M059J (cell line): ENCODE measurements around the gene TESK2. TPM values are rescaled to one million over a fixed set of nuclear protein-coding genes. Genes with fewer than 3 reads are reported as not detected.
A peak's percentile ranks its signal among the peaks of the same experiment; 100 is the strongest.
"Not testable (repeated sequence)": the region's sequence is repeated elsewhere in the genome, so short reads cannot be mapped to it uniquely, and the experiment has no call there.

Experiments used
- DNase-seq: peaks from one replicate; pipeline ENCODE4 v3.0.0-alpha.2; 2012; ENCODE audit warnings: low read depth
- total RNA-seq: library from RNA; depleted of rRNA; stranded (reverse); fragments of >200 nt; shearing (Covaris generic); gene quantifications from 2 replicates; pipeline ENCODE4 v1.2.3, GENCODE V29; 2014

TESK2 gene
- total RNA-seq, 1 experiment from 2014 or later, result 3.4 TPM

- no peak for DNase-seq
Measured at GRCh38 chr1:45473302-45473701, 17.7 kb downstream of the TESK2 start.

GRCh38 chr1:45470306-45470798, 20.6 kb downstream of the TESK2 start:
- DNase-seq, result no peak

GRCh38 chr1:45467353-45467752, 23.6 kb downstream of the TESK2 start:
- not testable (repeated sequence) for DNase-seq

GRCh38 chr1:45465277-45465676, 25.7 kb downstream of the TESK2 start:
- DNase-seq, result no peak

- DNase-seq, result peak; percentile 3
Measured at GRCh38 chr1:45458894-45459293, 32.1 kb downstream of the TESK2 start.

GRCh38 chr1:45456531-45456930, 34.4 kb downstream of the TESK2 start:
- no peak for DNase-seq

- no peak for DNase-seq
Measured at GRCh38 chr1:45455162-45455561, 35.8 kb downstream of the TESK2 start.

GRCh38 chr1:45454464-45454863, 36.5 kb downstream of the TESK2 start:
- no peak for DNase-seq

GRCh38 chr1:45452503-45452902, 38.5 kb downstream of the TESK2 start:
- DNase-seq, result no peak

GRCh38 chr1:45448357-45448756, 42.6 kb downstream of the TESK2 start:
- DNase-seq, result no peak

GRCh38 chr1:45446950-45447672, 43.9 kb downstream of the TESK2 start:
- DNase-seq, result no peak

- DNase-seq, result no peak
Measured at GRCh38 chr1:45446530-45446929, 44.4 kb downstream of the TESK2 start.

- DNase-seq, result no peak
Measured at GRCh38 chr1:45444609-45445131, 46.3 kb downstream of the TESK2 start.

- DNase-seq, result no peak
Measured at GRCh38 chr1:45443580-45444446, 47.1 kb downstream of the TESK2 start.

- DNase-seq, result peak; percentile 71
Measured at GRCh38 chr1:45442272-45442671, 48.7 kb downstream of the TESK2 start.

GRCh38 chr1:45437323-45437722, 53.6 kb downstream of the TESK2 start:
- no peak for DNase-seq

- DNase-seq, result no peak
Measured at GRCh38 chr1:45430490-45430889, 60.5 kb downstream of the TESK2 start.

GRCh38 chr1:45429561-45430159, 61.3 kb downstream of the TESK2 start:
- no peak for DNase-seq

GRCh38 chr1:45423906-45424678, 66.9 kb downstream of the TESK2 start:
- no peak for DNase-seq

GRCh38 chr1:45421935-45422334, 69.0 kb downstream of the TESK2 start:
- no peak for DNase-seq

GRCh38 chr1:45414746-45415145, 76.2 kb downstream of the TESK2 start:
- no peak for DNase-seq
